GM12874 (cell line): ENCODE results near the gene SORCS2.

Experiments used
- CTCF ChIP-seq: IDR thresholded peaks from 2 replicates; pipeline ENCODE4 v1.5.1; 2011; ENCODE audit warnings: low read depth, mild to moderate bottlenecking, control low read depth, low read length, moderate library complexity; ENCODE audit not compliant: insufficient read depth

Gene SORCS2

GRCh38 chr4:7767526-7767925 lies 575.2 kb downstream of the SORCS2 start:
- no peak for TF ChIP-seq CTCF

GRCh38 chr4:7767966-7768365 lies 575.6 kb downstream of the SORCS2 start:
- no peak for TF ChIP-seq CTCF

- TF ChIP-seq CTCF = no peak
Measured at GRCh38 chr4:7768736-7769135, 576.4 kb downstream of the SORCS2 start.

- TF ChIP-seq CTCF = no peak
Measured at GRCh38 chr4:7769396-7770223, 577.3 kb downstream of the SORCS2 start.

- TF ChIP-seq CTCF = no peak
Measured at GRCh38 chr4:7770224-7771050, 578.1 kb downstream of the SORCS2 start.

- TF ChIP-seq CTCF = no peak
Measured at GRCh38 chr4:7771056-7771455, 578.7 kb downstream of the SORCS2 start.
